Measurements from ENCODE around the gene IFT122.

- TF ChIP-seq, protein P1, sequence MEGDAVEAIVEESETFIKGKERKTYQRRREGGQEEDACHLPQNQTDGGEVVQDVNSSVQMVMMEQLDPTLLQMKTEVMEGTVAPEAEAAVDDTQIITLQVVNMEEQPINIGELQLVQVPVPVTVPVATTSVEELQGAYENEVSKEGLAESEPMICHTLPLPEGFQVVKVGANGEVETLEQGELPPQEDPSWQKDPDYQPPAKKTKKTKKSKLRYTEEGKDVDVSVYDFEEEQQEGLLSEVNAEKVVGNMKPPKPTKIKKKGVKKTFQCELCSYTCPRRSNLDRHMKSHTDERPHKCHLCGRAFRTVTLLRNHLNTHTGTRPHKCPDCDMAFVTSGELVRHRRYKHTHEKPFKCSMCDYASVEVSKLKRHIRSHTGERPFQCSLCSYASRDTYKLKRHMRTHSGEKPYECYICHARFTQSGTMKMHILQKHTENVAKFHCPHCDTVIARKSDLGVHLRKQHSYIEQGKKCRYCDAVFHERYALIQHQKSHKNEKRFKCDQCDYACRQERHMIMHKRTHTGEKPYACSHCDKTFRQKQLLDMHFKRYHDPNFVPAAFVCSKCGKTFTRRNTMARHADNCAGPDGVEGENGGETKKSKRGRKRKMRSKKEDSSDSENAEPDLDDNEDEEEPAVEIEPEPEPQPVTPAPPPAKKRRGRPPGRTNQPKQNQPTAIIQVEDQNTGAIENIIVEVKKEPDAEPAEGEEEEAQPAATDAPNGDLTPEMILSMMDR (IDR thresholded peaks at IDR 0.05) = no peak
- TF ChIP-seq POLR2A (IDR thresholded peaks at IDR 0.05) (no peak), POLR2AphosphoS5 (IDR thresholded peaks at IDR 0.05) (no peak)
These were observed 78.6 kb downstream of the IFT122 start for GRCh38 chr3:129518581-129518980.
